GM18873 (cell line): Measurements from ENCODE around the gene KCNIP1.

Experiments
- ATAC-seq: cut with Tn5 transposase; IDR thresholded peaks from one replicate; pipeline ENCODE4 v1.9.1; 2021; ENCODE audit warnings: mild to moderate bottlenecking, moderate library complexity, moderate number of reproducible peaks; ENCODE audit not compliant: unreplicated experiment, low FRiP score

Gene KCNIP1

GRCh38 chr5:170503990-170504596 is at the start of gene KCNIP1:
Gene KCNIP1 (plus strand): TSS chr5:170504020.
- no peak for ATAC-seq

DNA sequence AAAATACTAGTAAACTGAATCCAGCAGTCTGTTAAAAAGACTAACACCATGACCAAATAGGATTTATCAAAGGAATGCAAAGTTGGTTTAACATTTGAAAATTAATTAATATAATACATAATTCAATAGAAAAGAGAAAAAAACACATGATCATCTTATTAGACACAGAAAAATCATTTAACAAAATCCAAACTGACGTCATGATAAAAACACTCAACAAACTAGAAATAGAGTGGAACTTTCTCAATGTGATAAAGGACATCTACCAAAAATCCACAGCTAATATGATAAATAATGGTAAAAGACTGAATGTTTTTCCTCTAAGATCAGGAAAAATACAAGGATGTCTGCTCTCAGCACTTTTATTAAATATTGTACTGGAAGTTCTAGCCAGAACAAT is 40.4 kb upstream of the KCNIP1 start:
- no peak for ATAC-seq

DNA sequence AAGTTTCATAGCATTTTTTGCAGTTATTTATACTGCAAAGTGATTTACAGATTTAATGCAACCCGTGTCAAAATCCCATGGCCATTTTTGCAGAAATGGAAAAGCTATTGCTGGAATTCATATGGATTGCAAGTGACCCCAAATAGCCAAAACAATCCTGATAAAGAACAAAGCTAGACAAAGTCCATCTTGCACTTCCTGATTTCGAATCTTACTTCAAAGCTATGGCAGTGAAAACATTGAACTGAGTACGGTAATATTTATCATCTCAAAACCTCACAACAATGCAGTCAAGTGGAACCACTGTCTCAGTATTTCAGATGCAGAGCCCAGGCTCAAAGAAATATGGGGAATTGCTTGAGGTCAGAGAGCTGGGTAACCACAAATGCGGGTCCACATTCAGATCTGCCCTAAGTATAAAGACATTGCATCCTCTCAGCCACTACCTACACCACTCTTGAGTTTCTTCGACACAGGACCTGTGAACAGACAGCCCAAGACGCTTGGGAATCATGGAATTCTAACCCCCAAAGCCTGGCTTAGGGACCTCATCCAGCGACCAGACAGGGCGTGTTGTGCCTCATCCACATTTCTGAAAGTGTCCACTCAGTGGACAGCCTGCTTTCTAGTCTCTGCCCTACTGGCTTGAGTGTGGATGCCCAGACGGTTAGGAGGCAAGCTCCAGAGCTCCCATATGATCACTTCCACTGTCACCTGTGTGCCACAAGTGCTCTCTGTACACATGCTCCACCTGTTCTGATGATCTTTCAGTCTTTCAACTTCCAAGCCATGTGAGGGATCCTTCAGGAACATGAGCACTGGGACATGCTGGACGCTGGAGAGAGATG is 39.3 kb upstream of the KCNIP1 start:
- no peak for ATAC-seq

DNA sequence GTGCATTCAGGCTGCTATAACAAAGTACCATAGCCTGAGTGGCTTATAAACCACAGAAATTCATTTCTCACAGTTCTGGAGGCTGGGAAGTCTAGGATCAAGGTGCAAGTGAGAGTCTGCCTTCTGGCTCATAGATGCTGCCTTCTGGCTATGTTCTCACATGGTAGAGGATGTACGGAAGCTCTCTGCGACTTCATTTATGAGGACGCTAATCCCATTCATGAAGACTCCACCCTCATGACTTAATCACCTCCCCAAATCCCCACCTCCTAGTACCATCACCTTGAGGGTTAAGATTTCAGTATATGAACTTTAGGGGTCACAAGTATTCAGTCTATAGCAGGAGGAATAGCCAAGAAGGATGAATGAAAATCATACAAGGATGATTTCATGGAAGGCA is 37.3 kb upstream of the KCNIP1 start:
- ATAC-seq = no peak

- no peak for ATAC-seq
Observed at GRCh38 chr5:170466988-170467707, 36.7 kb upstream of the KCNIP1 start.

DNA sequence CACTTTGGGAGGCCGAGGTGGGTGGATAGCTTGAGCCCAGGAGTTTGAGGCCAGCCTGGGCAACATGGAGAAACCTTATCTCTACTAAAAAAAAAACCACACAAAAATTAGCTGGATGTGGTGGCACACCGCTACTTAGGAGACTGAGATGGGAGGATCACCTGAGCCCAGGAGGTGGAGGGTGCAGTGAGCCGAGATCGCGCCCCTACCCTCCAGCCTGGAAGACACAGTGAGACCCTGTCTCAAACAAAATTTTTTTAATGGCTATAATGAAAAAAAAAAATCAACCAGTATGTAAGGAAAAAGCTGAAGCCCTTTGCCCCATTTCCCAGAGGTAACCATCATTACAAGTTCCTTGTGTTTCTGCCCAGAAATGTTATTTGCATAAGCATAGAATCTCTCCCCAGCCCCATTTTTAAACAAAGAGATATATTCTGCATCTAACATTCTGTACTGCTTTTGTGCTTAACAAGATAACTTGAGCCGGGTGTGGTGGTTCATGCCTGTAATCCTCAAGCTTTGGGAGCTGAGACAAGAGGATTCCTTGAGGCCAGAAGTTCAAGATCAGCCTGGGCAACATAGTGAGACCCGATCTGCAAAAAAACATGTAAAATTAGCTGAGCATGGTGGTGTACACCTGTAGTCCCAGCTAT is 35.1 kb upstream of the KCNIP1 start:
- no peak for ATAC-seq

GRCh38 chr5:170469414-170469813 is 34.4 kb upstream of the KCNIP1 start:
- ATAC-seq = no peak

- no peak for ATAC-seq
Observed at GRCh38 chr5:170470275-170470674, 33.5 kb upstream of the KCNIP1 start.

GRCh38 chr5:170470808-170471404 is 32.9 kb upstream of the KCNIP1 start:
- no peak for ATAC-seq

- ATAC-seq = no peak
Observed at GRCh38 chr5:170471551-170472178, 32.2 kb upstream of the KCNIP1 start.

- ATAC-seq = no peak
Observed at GRCh38 chr5:170473642-170474041, 30.2 kb upstream of the KCNIP1 start.

- no peak for ATAC-seq
Observed at GRCh38 chr5:170474489-170475274, 29.1 kb upstream of the KCNIP1 start.

GRCh38 chr5:170475294-170476000 is 28.4 kb upstream of the KCNIP1 start:
- ATAC-seq = no peak

- no peak for ATAC-seq
Observed at GRCh38 chr5:170476704-170477103, 27.1 kb upstream of the KCNIP1 start.

DNA sequence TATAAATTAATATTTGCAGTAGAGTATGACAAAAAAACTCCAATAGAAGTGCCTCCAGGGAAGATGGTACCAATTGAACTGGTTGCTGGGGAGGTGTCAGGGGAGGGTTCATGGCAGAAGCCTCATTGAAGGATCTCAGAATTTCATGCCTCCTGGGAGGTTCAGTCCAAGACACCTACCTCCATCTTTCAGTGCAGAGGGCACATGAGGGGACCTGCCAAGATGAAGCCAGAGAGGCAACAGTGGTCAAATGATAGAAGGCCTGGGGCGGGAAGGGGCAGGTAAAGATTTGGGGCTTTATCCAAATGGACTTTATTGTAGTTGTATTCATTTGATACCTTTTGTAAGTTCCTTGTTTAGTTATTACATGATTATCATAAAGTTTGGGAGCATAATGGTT is 25.9 kb upstream of the KCNIP1 start:
- no peak for ATAC-seq

DNA sequence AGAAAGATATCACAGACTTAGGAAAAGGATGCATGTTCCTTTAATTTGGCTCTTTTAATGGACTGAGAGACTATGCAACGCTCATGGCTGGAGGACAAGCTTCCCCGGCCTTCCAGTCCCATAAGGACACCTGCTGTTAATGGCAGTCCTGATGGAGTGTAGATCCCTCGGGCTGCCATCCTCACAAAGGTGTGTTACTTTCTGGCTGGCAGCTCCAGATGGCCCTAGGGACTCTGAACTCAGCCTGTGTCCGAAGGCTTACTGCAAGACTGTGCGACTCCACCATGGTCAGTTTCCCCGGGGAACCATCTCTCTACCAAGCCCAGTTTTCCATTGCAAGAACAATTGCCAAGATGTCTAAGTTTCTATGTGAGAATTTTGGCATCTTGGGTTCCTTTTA is 25.5 kb upstream of the KCNIP1 start:
- no peak for ATAC-seq

DNA sequence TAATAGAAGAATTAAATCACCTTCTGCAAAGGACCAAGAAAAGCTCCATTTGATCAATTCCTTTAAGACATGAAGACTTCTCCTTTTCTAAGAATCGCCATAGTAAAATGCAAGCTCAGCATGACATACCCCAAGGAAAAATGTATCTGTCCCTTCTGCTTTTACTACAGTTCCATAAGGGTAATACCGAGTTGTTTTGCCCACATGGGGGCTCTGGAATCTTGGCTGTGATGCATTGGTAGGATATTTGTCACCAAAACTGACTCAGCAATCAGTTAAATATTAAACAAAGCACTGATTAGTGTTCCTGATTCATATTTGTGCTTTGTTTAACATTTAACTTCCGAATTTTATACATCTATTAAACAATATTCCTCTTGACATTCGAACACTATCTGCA is 24.3 kb upstream of the KCNIP1 start:
- ATAC-seq = no peak

DNA sequence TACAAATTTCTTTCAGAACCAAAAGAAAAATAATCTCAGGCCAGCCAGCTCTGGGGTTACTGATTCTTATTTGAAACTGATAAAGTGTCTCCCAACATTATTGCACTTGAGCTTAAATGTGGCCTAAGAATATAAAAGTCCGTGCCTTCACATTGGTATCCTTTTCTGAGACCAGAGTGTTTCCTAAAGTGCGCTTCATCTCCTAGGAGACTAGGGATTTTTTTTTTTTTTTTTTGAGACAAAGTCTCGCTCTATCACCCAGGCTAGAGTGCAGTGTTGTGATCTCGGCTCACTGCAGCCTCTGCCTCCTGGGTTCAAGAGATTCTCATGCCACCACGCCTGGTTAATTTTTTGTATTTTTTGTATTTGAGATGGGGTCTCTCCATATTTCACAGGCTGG is 23.6 kb upstream of the KCNIP1 start:
- ATAC-seq = no peak

DNA sequence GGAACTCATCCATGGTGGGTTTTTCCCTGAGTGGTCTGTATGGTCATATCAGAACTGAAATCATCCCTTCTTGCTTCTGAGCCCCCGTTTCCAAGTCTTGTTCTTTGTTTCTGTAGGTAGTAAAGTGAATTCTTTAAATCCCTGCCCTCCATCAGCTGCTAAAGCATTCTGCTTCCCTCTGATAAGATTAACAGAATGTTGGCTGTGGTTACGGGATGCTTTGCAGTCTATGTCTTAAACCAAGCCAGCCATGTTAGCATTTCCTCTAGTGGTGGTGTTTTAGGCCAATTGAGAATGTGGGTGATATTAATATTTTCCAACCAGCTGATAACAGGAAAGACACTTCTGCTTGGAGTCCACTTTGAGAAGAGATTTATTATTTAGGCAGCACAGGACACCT is 22.0 kb upstream of the KCNIP1 start:
- ATAC-seq = no peak
